Measurements from ENCODE around the gene TNFAIP8L3.

Gene TNFAIP8L3

GRCh38 chr15:51089041-51089440, 5.7 kb downstream of the TNFAIP8L3 start:
- no peak for DNase-seq

GRCh38 chr15:51088585-51088984, 6.1 kb downstream of the TNFAIP8L3 start:
- no peak for DNase-seq

GRCh38 chr15:51087513-51087912, 7.2 kb downstream of the TNFAIP8L3 start:
- DNase-seq = no peak

- no peak for DNase-seq
These were observed 8.3 kb downstream of the TNFAIP8L3 start for GRCh38 chr15:51086409-51086808.

GRCh38 chr15:51085764-51086163, 8.9 kb downstream of the TNFAIP8L3 start:
- DNase-seq = no peak

GRCh38 chr15:51083641-51084166, 11.0 kb downstream of the TNFAIP8L3 start:
- no peak for DNase-seq

- no peak for DNase-seq
These were observed 12.5 kb downstream of the TNFAIP8L3 start for GRCh38 chr15:51082246-51082645.

- DNase-seq = no peak
These were observed 14.4 kb downstream of the TNFAIP8L3 start for GRCh38 chr15:51080286-51080685.

- DNase-seq = no peak
These were observed 15.5 kb downstream of the TNFAIP8L3 start for GRCh38 chr15:51079226-51079625.

GRCh38 chr15:51077221-51078153, 17.2 kb downstream of the TNFAIP8L3 start:
- DNase-seq = peak; percentile 26

- no peak for DNase-seq
These were observed 18.0 kb downstream of the TNFAIP8L3 start for GRCh38 chr15:51076524-51077220.

- no peak for DNase-seq
These were observed 18.7 kb downstream of the TNFAIP8L3 start for GRCh38 chr15:51075826-51076523.

GRCh38 chr15:51075364-51075763, 19.3 kb downstream of the TNFAIP8L3 start:
- DNase-seq = no peak

GRCh38 chr15:51074926-51075325, 19.8 kb downstream of the TNFAIP8L3 start:
- DNase-seq = no peak

- no peak for DNase-seq
These were observed 23.1 kb downstream of the TNFAIP8L3 start for GRCh38 chr15:51071578-51071977.

- DNase-seq = no peak
These were observed 24.7 kb downstream of the TNFAIP8L3 start for GRCh38 chr15:51069983-51070382.

GRCh38 chr15:51067510-51067909, 27.2 kb downstream of the TNFAIP8L3 start:
- no peak for DNase-seq

GRCh38 chr15:51065781-51066180, 28.9 kb downstream of the TNFAIP8L3 start:
- DNase-seq = no peak

GRCh38 chr15:51065261-51065660, 29.4 kb downstream of the TNFAIP8L3 start:
- no peak for DNase-seq

GRCh38 chr15:51062736-51063135, 32.0 kb downstream of the TNFAIP8L3 start:
- DNase-seq = no peak

GRCh38 chr15:51060030-51060673, 34.6 kb downstream of the TNFAIP8L3 start:
- no peak for DNase-seq

GRCh38 chr15:51054535-51054934, 40.2 kb downstream of the TNFAIP8L3 start:
- no peak for DNase-seq

- no peak for DNase-seq
These were observed 41.1 kb downstream of the TNFAIP8L3 start for GRCh38 chr15:51053571-51053970.

All from NCI-H2029 (cell line).